IMR-90 (cell line): Measurements from ENCODE around the gene MGAT1. TPM values are rescaled to one million over a fixed set of nuclear protein-coding genes. Genes with fewer than 3 reads are reported as not detected.
"Not testable (repeated sequence)": the region's sequence is repeated elsewhere in the genome, so short reads cannot be mapped to it uniquely, and the experiment has no call there.

Experiments used
- ATAC-seq: fragments of 200-7000 bp; cut with Tn5 transposase; 2 replicates; pipeline ENCODE4 v1.9.1; 2020; ENCODE audit warnings: low read depth, mild to moderate bottlenecking, moderate library complexity
- BruUV-seq: library from RNA; stranded (reverse); fragments of 400-500 nt; replicated peaks from 2 replicates; lab custom pipeline; 2021; lab: Mats Ljungman, UMichigan
- CTCF ChIA-PET: fragments of 300-600 bp; formaldehyde crosslinking; extraction: SDS; loops from one replicate; lab custom pipeline; 2021; ENCODE audit warnings: antibody characterized with exemption; lab: Yijun Ruan, JAX
- POLR2A ChIA-PET: fragments of 300-600 bp; sonication (Branson Sonifier 250); formaldehyde crosslinking; loops from one replicate; lab custom pipeline; 2022; ENCODE audit warnings: antibody characterized with exemption; ENCODE audit not compliant: unreplicated experiment; lab: Charles Lee
- DNase-seq: peaks from one replicate; pipeline ENCODE4 v3.0.0; 2013
- H2AFZ ChIP-seq: replicated peaks from 2 replicates; pipeline ENCODE3; 2013; ENCODE audit warnings: low read length, mild to moderate bottlenecking; ENCODE audit not compliant: poor library complexity
- H2AK5ac ChIP-seq: 2 replicates; pipeline ENCODE4 v1.6.1; 2013; ENCODE audit warnings: low read depth, low read length, inconsistent platforms
- H2AK9ac ChIP-seq: replicated peaks from 2 replicates; pipeline ENCODE3; 2013; ENCODE audit warnings: mild to moderate bottlenecking, low read depth, low read length, moderate library complexity; ENCODE audit not compliant: poor library complexity
- H2BK120ac ChIP-seq: 2 replicates; pipeline ENCODE4 v1.6.1; 2013; ENCODE audit warnings: low read depth, low read length, inconsistent platforms
- H2BK15ac ChIP-seq: 3 replicates; pipeline ENCODE4 v1.6.1; 2013; ENCODE audit warnings: low read depth, low read length, inconsistent platforms
- H2BK20ac ChIP-seq: 2 replicates; pipeline ENCODE4 v1.6.1; 2013; ENCODE audit warnings: low read depth, mild to moderate bottlenecking, inconsistent platforms, low read length, moderate library complexity
- H2BK5ac ChIP-seq: 2 replicates; pipeline ENCODE4 v1.6.1; 2013; ENCODE audit warnings: mild to moderate bottlenecking, low read depth, low read length, inconsistent platforms; ENCODE audit not compliant: poor library complexity, severe bottlenecking
- H3K14ac ChIP-seq: replicated peaks from 2 replicates; pipeline ENCODE4 v1.6.1; 2013; ENCODE audit warnings: low read depth, low read length, inconsistent platforms
- H3K18ac ChIP-seq: 2 replicates; pipeline ENCODE4 v1.6.1; 2013; ENCODE audit warnings: low read depth, low read length, control low read depth
- H3K23ac ChIP-seq: 2 replicates; pipeline ENCODE4 v1.6.1; 2013; ENCODE audit warnings: low read depth, low read length, inconsistent platforms
- H3K27ac ChIP-seq: 2 replicates; pipeline ENCODE4 v1.5.1; 2013; ENCODE audit warnings: mild to moderate bottlenecking, control low read depth, low read length; ENCODE audit not compliant: insufficient read depth
- H3K27me3 ChIP-seq: 2 replicates; pipeline ENCODE4 v1.6.1; 2013; ENCODE audit warnings: low read length; ENCODE audit not compliant: control insufficient read depth, insufficient read depth
- H3K36me3 ChIP-seq: 2 replicates; pipeline ENCODE4 v1.6.1; 2013; ENCODE audit warnings: low read length, mixed read lengths; ENCODE audit not compliant: control insufficient read depth, insufficient read depth
- H3K4ac ChIP-seq: 2 replicates; pipeline ENCODE4 v1.6.1; 2013; ENCODE audit warnings: low read depth, low read length, inconsistent platforms
- H3K4me1 ChIP-seq: 2 replicates; pipeline ENCODE4 v1.6.1; 2013; ENCODE audit warnings: low read length, mixed read lengths; ENCODE audit not compliant: control insufficient read depth, insufficient read depth
- H3K4me2 ChIP-seq: 2 replicates; pipeline ENCODE4 v1.6.1; 2013; ENCODE audit warnings: low read depth, mild to moderate bottlenecking, control low read depth, low read length, moderate library complexity
- H3K4me3 ChIP-seq: 2 replicates; pipeline ENCODE4 v1.5.1; 2013; ENCODE audit warnings: low read depth, mild to moderate bottlenecking, control low read depth, low read length, moderate library complexity; ENCODE audit not compliant: insufficient read depth
- H3K56ac ChIP-seq: 2 replicates; pipeline ENCODE4 v1.6.1; 2013; ENCODE audit warnings: low read length, inconsistent platforms; ENCODE audit not compliant: insufficient read depth; ENCODE audit errors: extremely low read depth
- H3K79me1 ChIP-seq, 2 experiments: 2 replicates each; pipeline ENCODE4 v1.6.1; 2013; ENCODE audit warnings: low read length in 2 of 2, inconsistent platforms in 1 of 2, low read depth in 1 of 2
- H3K9ac ChIP-seq: 2 replicates; pipeline ENCODE4 v1.6.1; 2013; ENCODE audit warnings: low read depth, low read length, control low read depth
- H3K9me1 ChIP-seq: 2 replicates; pipeline ENCODE4 v1.6.1; 2013; ENCODE audit warnings: low read length, inconsistent platforms; ENCODE audit not compliant: insufficient read depth
- H3K9me3 ChIP-seq: 2 replicates; pipeline ENCODE4 v1.6.1; 2013; ENCODE audit warnings: low read length; ENCODE audit not compliant: control insufficient read depth, insufficient read depth
- H4K20me1 ChIP-seq: 2 replicates; pipeline ENCODE4 v1.6.1; 2013; ENCODE audit warnings: low read length, inconsistent platforms; ENCODE audit not compliant: insufficient read depth
- H4K5ac ChIP-seq: 2 replicates; pipeline ENCODE4 v1.6.1; 2013; ENCODE audit warnings: mild to moderate bottlenecking, low read depth, low read length, control low read depth
- H4K8ac ChIP-seq, 2 experiments: 2 replicates each; pipeline ENCODE4 v1.6.1; 2013; ENCODE audit warnings: low read depth in 2 of 2, low read length in 2 of 2, control low read depth in 1 of 2, inconsistent platforms in 1 of 2
- H4K91ac ChIP-seq: 2 replicates; pipeline ENCODE4 v1.6.1; 2013; ENCODE audit warnings: low read depth, low read length, inconsistent platforms; ENCODE audit not compliant: insufficient read depth
- WGBS, 2 experiments: methylation state at CpG; one replicate each; pipeline versions ENCODE4 v1.1.5 to v1.1.7; 2013; ENCODE audit warnings: missing lambda C conversion rate in 2 of 2; ENCODE audit not compliant: insufficient read length in 1 of 2; ENCODE audit errors: extremely low coverage in 2 of 2; 5-methylcytosine and 5-hydroxymethylcytosine counted together
- dilution Hi-C: fragments of 300-500 bp; cut with HindIII; formaldehyde crosslinking; loops from one replicate; pipeline ENCODE4 v1.14.3; 2018; ENCODE audit warnings: low sequenced_read_pairs; ENCODE audit not compliant: unreplicated experiment
- in situ Hi-C: fragments of 300-500 bp; cut with MboI; formaldehyde crosslinking; loops from 3 replicates; pipeline ENCODE4 v1.14.3; 2019; ENCODE audit warnings: low sequenced_read_pairs, inconsistent platforms, mixed read lengths
- intact Hi-C: fragments of 100-400 bp; cut with micrococcal nuclease; formaldehyde crosslinking; loops from 2 replicates; pipeline ENCODE4 v1.10.0; 2022
- polyA plus RNA-seq, 3 experiments: library from polyadenylated mRNA; depleted of rRNA; stranded (reverse); fragments of >200 nt; gene quantifications; 2 replicates each; pipeline ENCODE4 v1.2.3, GENCODE V29; 2012; ENCODE audit warnings: low replicate concordance in 1 of 3
- total RNA-seq: library from RNA; depleted of rRNA; stranded (reverse); fragments of >200 nt; gene quantifications from 2 replicates; pipeline ENCODE4 v1.2.3, GENCODE V29; 2012

The MGAT1 gene
- total and polyA plus RNA-seq, 2 of the 4 experiments (the other 2 are of a cell fraction) = 56.3 to 141 TPM

- H3K27ac ChIP-seq, ATAC-seq, CTCF ChIA-PET, H4K20me1 ChIP-seq, H3K56ac ChIP-seq, intact Hi-C loops, H3K9me1 ChIP-seq, H2AFZ ChIP-seq, H3K9ac ChIP-seq, H3K23ac ChIP-seq, in situ Hi-C loops, H3K14ac ChIP-seq, DNase-seq, H2BK120ac ChIP-seq, H3K27me3 ChIP-seq, H3K4me3 ChIP-seq, H3K36me3 ChIP-seq, H2BK20ac ChIP-seq, H3K4me1 ChIP-seq, H2AK5ac ChIP-seq, H4K5ac ChIP-seq, H3K79me1 ChIP-seq, H3K4me2 ChIP-seq, H4K91ac ChIP-seq, dilution Hi-C loops, H2BK5ac ChIP-seq, H3K18ac ChIP-seq, H2BK15ac ChIP-seq, POLR2A ChIA-PET, H2AK9ac ChIP-seq, H3K4ac ChIP-seq, H4K8ac ChIP-seq, H3K9me3 ChIP-seq, BruUV-seq: not testable (repeated sequence)
- no CpG with 5 or more reads among the region's 4 CpGs for WGBS, 2 experiments
Observed at GRCh38 chr5:180740953-180741352, 61.7 kb downstream of the MGAT1 start.
